HT1080 (cell line): Measurements from ENCODE around the gene ITGB6. TPM values are rescaled to one million over a fixed set of nuclear protein-coding genes. Genes with fewer than 3 reads are reported as not detected.

Experiments
- DNase-seq: peaks from one replicate; pipeline ENCODE4 v3.0.0-alpha.2; 2015; ENCODE audit warnings: low read depth
- total RNA-seq: library from RNA; depleted of rRNA; stranded (reverse); fragments of >200 nt; shearing (Covaris generic); gene quantifications from 2 replicates; pipeline ENCODE4 v1.2.3, GENCODE V29; 2014

ITGB6 gene
- total RNA-seq, 1 experiment from 2014 or later = 0.05 TPM

DNA sequence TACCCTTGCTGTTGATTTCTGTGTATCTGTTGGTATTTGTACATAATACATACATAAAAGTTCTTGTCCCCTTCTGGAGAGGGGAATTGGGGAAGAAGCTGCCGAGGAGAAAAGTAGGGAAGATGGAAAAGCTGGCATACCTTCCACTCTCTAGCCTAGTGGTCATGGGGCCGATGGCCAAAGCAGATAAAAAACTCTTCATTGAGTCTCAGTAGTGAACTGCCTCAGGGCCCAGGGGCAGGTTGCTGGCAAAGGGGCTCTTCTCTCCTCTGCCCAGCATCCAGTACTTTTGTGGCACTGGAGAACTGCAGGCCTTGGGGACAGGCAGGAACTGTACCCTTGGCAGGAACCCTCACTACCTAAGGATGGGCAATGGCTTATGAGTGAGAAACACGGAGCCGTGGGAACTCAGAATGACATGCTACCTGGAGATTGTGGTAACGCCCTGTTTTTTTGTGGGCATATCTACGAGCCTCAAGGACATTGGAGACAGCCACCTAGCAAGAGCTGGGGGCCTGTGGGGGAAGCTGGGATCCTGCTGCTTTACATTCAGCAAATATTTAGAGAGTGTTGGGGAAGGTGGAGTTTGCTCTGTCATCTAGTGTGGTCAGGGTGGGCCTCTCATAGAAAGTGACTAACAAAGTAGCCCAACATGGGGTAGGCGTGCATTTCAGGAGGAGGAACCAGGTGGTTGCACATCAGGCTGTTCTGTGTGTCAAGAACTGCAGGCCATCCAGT, 22.6 kb upstream of the ITGB6 start:
- no peak for DNase-seq

DNA sequence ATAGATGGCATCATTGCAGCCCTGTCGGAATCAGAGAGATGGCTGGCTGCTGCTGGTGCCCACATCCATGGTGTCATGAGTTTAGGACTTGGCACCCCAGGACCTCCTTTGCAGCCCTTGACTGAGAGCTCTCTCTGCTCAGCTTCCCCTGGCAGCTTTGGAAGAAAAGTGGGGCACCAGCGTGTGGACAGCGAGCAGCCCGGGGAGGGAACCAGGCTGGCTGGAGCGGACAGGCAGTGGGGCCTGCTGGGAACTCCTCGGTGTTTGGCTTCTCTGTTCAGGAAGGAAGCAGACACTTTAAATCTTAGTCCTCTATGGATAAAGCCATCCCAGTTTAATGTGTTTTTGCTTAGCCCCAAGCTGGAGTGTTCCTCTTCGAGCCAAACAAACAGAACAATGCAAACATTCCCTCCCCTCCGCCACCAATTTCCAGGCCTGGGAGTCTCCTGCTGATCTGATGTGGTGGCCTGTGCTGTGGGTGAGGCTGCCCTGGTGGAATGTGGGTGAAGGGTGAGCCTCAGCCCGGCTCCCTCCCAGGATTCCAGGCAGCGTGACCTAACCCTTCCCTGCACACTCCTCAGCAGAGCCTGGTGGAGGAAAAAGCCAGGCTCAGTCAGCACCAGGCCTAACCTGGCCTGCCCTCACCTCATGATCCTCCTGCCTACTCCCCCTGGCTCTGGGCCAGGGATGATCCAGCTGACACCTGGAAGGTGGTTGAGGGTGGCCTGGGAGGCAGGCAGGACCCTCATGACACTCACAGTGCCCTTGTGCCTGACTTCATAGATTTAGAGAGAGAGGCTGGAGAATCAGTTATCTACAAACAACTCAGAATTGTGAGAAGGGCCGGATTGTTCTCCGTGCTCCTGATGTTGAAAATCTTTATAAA, 21.6 kb upstream of the ITGB6 start:
- DNase-seq = no peak

DNA sequence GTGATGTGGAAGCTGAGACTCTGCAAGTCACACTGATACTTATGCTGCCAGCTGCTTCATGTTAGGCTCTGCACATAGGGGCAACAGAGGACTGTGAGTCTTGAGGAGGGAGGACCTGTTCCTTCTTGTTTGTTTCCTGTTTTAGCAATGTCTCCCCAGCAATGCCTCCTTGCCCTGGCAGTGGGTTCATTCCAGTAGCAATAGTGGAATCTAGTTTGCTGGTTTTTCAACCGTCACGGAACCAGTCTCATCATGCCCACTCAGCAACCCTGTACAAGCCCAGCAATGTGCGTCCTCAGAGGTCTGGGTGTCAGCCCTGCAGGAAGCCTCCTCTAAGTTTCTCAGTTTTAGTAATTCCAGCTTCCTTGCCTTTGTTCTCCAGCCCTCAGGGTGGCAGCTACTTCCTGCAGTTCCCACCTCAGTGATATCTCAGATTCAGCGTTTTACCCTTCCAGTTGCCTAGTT, 20.5 kb upstream of the ITGB6 start:
- no peak for DNase-seq

- DNase-seq = no peak
These were observed 20.0 kb upstream of the ITGB6 start for GRCh38 chr2:160220026-160220425.

GRCh38 chr2:160214461-160215445, 14.7 kb upstream of the ITGB6 start:
- peak; percentile 100 for DNase-seq

- DNase-seq = no peak
These were observed 13.4 kb upstream of the ITGB6 start for GRCh38 chr2:160213511-160213910.

DNA sequence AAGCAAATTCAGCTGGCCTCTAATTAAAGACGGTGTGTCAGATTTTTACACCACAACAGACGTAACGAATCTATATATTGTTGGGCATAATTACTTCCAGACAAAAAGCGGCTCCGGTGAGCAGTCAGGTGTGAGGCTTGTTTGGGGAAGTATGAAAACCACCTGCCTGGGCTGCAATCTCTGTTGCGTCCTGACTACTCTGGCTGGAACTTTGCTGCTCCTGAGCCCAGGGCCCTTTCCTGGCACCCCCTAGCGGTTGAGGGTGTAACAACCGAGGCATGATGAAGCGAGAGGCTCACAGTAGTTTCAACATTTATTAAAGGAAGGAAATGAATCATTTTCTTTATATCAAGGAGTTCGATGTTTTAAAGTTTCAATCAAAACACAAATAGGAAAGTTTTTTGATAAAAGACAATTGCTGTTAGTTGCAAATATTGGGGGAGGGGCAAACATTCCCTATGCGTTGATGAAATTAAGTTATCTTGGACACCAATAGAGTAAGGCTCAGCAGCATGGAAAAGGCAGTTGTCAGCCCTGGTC, 10.6 kb upstream of the ITGB6 start:
- no peak for DNase-seq

- peak; percentile 50 for DNase-seq
These were observed 9.4 kb upstream of the ITGB6 start for GRCh38 chr2:160209516-160209856.

DNA sequence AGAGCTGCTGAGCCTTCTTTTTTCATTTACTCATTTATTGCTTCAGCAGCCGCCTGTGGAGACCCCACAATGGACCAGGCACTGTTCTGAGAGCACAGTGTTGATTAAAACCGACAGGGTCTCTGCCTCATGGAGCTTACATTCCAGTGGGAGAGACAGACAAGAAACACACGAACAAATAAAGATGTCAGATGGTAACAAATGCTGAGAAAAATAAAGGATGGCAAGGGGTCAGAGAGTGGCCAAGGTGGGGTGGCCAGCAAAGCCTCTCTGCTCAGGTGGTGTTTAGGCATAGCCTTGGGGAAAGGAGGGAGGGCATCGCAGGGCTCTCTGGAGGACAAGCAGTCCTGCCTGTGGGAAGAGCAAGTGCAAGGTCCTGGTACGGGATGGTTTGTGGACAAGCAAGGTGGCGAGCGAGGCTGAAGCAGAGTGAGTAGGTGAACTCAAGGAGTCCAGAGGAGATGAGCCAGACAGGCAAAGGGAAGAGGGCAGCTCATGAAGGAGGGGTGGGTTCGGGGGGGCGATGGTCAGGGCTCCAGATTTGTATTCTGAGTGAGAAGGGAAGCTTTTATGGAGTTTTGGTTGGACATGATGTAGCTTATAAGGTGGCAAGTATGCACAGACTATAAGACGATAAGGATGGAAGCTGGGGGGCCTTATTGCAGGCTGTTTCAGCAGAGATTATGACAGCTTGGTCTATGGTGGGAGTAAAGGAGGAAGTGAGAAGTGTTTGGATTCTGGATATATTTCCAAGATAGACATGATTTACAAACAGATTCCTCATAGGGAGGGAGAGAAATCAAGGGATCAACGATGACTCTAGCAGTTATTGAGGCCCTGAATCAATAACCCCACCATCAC, 8.8 kb upstream of the ITGB6 start:
- no peak for DNase-seq

GRCh38 chr2:160207804-160208654, 8.0 kb upstream of the ITGB6 start:
- peak; percentile 99 for DNase-seq

GRCh38 chr2:160207271-160207670, 7.2 kb upstream of the ITGB6 start:
- DNase-seq = no peak

DNA sequence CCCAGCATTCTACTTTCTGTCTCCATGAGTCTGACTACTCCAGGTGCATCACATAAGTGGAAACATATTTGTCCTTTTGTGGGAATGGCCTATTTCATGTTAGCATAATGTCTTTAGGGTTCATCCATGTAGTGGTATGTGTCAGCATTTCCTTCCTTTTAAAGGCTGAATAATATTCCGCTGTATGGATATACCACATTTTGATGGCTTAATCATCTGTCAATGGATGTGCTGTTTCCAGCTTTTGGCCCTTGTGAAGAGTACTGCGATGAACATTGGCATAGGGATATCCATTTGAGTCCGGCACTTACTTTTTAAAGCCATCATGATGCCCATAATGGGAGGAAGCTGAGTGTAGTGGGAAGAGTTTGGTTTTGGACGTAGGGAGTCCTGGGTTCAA, 6.4 kb upstream of the ITGB6 start:
- no peak for DNase-seq

DNA sequence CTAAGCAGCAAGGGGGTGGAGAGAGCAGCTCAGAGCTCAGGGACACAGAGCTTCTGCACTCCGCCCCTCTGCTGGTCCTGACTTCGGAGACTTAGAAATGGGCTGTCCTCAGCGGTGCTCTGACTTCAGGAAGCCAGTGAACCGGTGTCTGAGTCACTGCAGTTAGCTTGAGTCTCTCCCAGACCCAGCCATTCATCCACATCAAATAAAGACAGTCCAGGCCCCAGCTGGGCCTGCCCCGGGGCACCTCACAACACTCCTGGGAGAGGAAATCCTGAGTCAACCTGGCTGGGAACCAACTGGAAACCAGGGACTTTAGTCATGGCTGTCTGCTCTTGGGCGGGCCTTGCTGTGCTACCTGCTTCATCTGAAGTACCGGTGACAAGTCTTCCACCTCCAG, 5.4 kb upstream of the ITGB6 start:
- DNase-seq = peak; percentile 100

DNA sequence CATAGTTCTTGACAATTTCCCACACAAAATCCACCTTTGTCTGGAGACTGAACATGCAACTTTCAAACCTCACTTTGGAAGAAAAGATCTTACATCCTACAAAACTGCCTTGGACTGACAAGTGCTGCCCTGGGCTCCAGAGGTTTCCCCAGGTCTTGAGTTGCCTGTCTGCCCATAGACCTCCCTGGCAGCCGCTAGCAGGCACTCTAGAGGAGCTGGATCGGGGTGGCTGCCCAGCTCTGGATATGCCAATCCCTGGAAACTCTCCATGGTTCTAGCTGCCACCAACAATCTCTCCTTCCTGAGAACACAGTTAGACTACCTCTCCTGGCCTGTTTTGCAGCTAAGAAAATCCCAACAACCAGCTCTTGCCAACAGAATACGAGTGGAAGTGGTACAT, 3.4 kb upstream of the ITGB6 start:
- no peak for DNase-seq

DNA sequence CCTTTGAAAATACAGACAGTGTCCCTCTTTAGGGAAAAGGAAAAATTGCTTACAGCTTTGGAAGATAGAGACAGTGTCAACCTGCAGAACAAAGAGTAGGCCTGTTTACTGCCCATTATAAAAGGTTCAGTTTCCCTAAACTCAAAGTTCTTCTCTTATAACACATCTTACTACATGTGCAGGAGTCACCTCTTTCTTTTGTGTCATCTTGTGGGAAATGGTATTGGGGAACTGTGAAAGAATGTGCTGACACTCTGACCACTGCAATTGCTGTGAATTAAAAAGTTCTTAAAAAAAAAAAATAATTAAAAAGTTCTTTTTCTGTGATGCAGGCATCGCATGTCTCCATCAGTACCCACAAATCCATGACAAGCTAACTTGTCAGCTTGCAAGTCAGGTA, 2.9 kb upstream of the ITGB6 start:
- no peak for DNase-seq

GRCh38 chr2:160201849-160202539, 1.9 kb upstream of the ITGB6 start:
- DNase-seq = no peak

DNA sequence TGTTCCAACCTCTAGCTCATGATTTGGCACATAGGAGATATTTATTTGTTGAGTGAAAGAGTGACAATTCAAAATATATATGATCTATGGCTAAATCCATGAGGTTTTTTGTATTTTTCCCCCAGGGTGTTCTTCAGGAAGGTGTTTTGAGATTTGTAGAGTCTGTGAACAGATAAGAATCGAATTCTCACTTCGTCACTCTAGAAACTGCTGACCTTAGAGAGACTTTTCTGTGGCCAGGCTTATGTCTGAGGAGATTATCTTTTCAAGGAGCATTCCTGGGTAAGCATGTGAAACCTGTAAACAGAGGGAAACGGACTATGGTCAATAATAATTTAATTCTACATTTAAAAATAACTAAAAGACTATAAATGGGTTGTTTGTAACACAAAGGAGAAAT, 849 bp upstream of the ITGB6 start:
- no peak for DNase-seq

DNA sequence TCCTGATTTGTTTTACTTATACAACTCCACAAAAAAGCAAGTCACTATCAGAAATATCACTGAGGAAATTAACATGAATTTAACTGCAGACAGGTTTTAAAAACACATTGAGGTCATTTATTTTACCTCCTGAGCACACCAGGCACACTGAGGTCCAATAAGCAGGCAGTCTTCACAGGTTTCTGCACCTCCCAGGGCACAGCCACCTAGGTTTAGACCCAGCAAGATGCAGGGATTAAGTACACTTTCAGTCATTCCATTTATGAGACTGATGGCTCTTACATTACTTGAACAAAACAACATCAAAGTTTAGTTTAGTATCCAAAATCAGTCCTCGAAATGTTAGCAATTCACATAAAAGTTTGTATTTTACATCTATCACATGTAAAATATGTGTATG, 1.0 kb downstream of the ITGB6 start:
- DNase-seq = no peak

- DNase-seq = no peak
These were observed 2.5 kb downstream of the ITGB6 start for GRCh38 chr2:160197587-160197986.
